NCI-H524 (cell line): ENCODE results near the gene LBX2.
"Not testable (repeated sequence)": the region's sequence is repeated elsewhere in the genome, so short reads cannot be mapped to it uniquely, and the experiment has no call there.

Experiments
- DNase-seq, 2 experiments: peaks; one replicate each; lab custom pipeline; 2025; lab: John Stamatoyannopoulos, UW

Gene LBX2

GRCh38 chr2:74503506-74504475, 4.4 kb upstream of the LBX2 start:
- no peak for DNase-seq

- peak; percentile 5 to 19 for DNase-seq
Measured at GRCh38 chr2:74502720-74503505, 3.5 kb upstream of the LBX2 start.

GRCh38 chr2:74502147-74502719, 2.8 kb upstream of the LBX2 start:
- DNase-seq: no peak

- DNase-seq: peak in 1 of 2 experiments; percentile 49
Measured at GRCh38 chr2:74501335-74502071, 2.1 kb upstream of the LBX2 start.

GRCh38 chr2:74500578-74500946, 1.2 kb upstream of the LBX2 start:
- no peak for DNase-seq

- DNase-seq: no peak
Measured at GRCh38 chr2:74499940-74500577, 656 bp upstream of the LBX2 start.

- peak in 1 of 2 experiments; percentile 12 for DNase-seq
Measured at GRCh38 chr2:74498500-74499266, 720 bp downstream of the LBX2 start.

GRCh38 chr2:74497777-74498499, 1.5 kb downstream of the LBX2 start:
- no peak for DNase-seq

- DNase-seq: no peak
Measured at GRCh38 chr2:74496997-74497776, 2.2 kb downstream of the LBX2 start.

- DNase-seq: no peak
Measured at GRCh38 chr2:74495440-74495839, 4.0 kb downstream of the LBX2 start.

GRCh38 chr2:74493546-74493945, 5.9 kb downstream of the LBX2 start:
- DNase-seq: no peak

- no peak for DNase-seq
Measured at GRCh38 chr2:74491648-74492544, 7.5 kb downstream of the LBX2 start.

- DNase-seq: no peak
Measured at GRCh38 chr2:74489906-74490305, 9.5 kb downstream of the LBX2 start.

GRCh38 chr2:74488643-74489481, 10.5 kb downstream of the LBX2 start:
- DNase-seq: no peak

GRCh38 chr2:74486141-74486540, 13.3 kb downstream of the LBX2 start:
- no peak for DNase-seq

- not testable (repeated sequence) for DNase-seq
Measured at GRCh38 chr2:74483675-74484164, 15.7 kb downstream of the LBX2 start.
